ENCODE results near the gene CCNC.

Gene CCNC

DNA sequence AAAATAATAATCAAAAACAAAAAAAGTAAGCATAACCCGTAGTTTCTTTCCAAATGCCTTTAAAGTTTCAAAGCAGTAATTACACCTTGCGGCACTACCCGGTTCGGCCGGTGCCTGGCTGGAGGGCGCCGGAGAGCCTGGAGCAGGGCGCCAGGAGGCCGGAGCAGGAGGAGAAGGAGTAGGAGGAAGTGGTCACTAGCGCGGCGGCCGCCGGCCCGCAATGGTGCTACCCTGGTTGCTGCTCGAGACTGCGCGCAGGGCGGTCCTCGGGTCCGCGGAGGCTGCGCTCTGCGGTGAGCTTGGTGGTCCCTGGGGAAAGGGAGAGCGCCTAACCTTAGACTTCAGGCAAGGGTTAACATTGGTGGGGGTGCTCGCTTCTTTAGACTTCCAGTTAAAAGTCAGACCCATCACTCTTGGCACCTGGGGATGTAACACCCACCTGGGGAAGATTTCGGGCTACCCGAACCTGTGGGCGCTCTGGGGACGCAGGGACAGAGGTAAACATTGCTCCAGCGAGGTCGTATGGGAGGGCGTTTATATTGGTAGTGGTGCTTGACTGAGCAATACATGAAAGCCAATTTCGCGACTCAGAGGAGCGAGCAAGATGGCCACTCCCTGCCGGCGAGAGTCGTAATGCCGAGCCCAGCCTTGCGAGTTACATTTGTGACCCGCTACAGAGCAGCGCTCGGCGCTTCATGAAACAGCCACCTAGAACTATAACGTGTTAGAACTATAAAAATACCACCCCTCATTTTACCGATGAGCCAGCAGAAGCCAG is 47.4 kb downstream of the CCNC start:
- H3K9me3 ChIP-seq (ENCODE audit: severe bottlenecking) = no peaks in the 10 kb centered on the region
- H3K36me3 ChIP-seq (ENCODE audit: low read depth) = no peaks in the 10 kb centered on the region; the same call in 1 of the 2 replicates
- TF ChIP-seq, protein P1, sequence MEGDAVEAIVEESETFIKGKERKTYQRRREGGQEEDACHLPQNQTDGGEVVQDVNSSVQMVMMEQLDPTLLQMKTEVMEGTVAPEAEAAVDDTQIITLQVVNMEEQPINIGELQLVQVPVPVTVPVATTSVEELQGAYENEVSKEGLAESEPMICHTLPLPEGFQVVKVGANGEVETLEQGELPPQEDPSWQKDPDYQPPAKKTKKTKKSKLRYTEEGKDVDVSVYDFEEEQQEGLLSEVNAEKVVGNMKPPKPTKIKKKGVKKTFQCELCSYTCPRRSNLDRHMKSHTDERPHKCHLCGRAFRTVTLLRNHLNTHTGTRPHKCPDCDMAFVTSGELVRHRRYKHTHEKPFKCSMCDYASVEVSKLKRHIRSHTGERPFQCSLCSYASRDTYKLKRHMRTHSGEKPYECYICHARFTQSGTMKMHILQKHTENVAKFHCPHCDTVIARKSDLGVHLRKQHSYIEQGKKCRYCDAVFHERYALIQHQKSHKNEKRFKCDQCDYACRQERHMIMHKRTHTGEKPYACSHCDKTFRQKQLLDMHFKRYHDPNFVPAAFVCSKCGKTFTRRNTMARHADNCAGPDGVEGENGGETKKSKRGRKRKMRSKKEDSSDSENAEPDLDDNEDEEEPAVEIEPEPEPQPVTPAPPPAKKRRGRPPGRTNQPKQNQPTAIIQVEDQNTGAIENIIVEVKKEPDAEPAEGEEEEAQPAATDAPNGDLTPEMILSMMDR (IDR thresholded peaks at IDR 0.05; ENCODE audit: poor library complexity, severe bottlenecking) = peak; percentile 94
- DNase-seq (ENCODE audit: low spot score) = peak; percentile 85
- peak overlapping the region; percentile 64 for H3K27ac ChIP-seq (ENCODE audit: poor library complexity, severe bottlenecking)
- H3K27me3 ChIP-seq (ENCODE audit: insufficient read depth, poor library complexity, severe bottlenecking) = no peaks in the 10 kb centered on the region
- peak overlapping the region; percentile 77 for H3K4me3 ChIP-seq (ENCODE audit: severe bottlenecking)
- peak; percentile 97 for ATAC-seq (ENCODE audit: low read depth)
- no peaks in the 10 kb centered on the region for H3K4me1 ChIP-seq (ENCODE audit: insufficient read depth, poor library complexity, severe bottlenecking)

DNA sequence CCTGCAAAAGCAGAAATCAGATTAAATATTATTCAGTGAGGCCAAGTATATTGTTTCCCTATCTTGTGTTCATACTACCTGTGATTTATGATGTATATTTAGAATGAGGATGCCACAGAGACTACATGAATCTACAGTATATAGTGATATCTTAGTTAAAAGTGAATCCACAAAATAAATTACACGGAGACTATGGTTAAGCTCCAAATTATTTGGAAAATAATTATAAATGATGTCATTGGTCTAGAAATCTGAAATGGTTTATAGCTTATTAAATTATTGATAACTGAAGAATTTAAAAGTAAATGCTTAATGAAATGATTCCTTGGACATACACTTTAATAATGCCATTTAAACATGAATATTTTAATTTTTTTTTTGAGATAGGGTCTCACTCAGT is 49.0 kb downstream of the CCNC start:
- Histone ChIP-seq H3K4me1 (ENCODE audit: insufficient read depth, poor library complexity, severe bottlenecking) (no peaks in the 10 kb centered on the region), H3K4me3 (ENCODE audit: severe bottlenecking) (no peak overlapping the region), H3K36me3 (ENCODE audit: low read depth) (no peaks in the 10 kb centered on the region; the same call in 1 of the 2 replicates), H3K9me3 (ENCODE audit: severe bottlenecking) (no peaks in the 10 kb centered on the region), H3K27me3 (ENCODE audit: insufficient read depth, poor library complexity, severe bottlenecking) (no peaks in the 10 kb centered on the region), H3K27ac (ENCODE audit: poor library complexity, severe bottlenecking) (no peak overlapping the region)
- ATAC-seq (ENCODE audit: low read depth) (no peak), DNase-seq (ENCODE audit: low spot score) (no peak)
- TF ChIP-seq, protein P1 (IDR thresholded peaks at IDR 0.05; ENCODE audit: poor library complexity, severe bottlenecking) = no peak

DNA sequence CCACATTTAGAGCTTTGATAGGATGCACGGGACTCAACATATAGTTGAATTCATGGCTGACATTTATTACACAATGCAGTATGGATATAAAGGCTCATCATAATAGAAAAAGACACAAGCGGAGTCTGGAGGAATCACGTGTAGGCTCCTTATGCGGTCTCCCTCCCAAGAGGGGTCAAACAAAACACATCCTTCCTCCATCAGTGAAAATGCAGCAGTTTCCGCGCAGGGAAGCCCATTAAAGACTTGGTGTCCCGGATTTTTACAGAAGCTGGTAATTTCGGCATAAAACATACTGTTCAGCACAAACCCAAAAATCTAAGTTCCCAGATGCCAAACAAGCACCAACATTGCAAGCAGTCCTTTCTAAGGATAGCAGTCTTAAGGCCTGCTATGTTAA is 54.4 kb downstream of the CCNC start:
- H3K4me3 ChIP-seq (ENCODE audit: severe bottlenecking) = peak overlapping the region; percentile 74
- no peak for ATAC-seq (ENCODE audit: low read depth)
- TF ChIP-seq, protein P1 (IDR thresholded peaks at IDR 0.05; ENCODE audit: poor library complexity, severe bottlenecking) = no peak
- H3K36me3 ChIP-seq (ENCODE audit: low read depth) = peaks cover 2% of the 10 kb centered on the region
- H3K9me3 ChIP-seq (ENCODE audit: severe bottlenecking) = no peaks in the 10 kb centered on the region
- no peaks in the 10 kb centered on the region for H3K27me3 ChIP-seq (ENCODE audit: insufficient read depth, poor library complexity, severe bottlenecking)
- DNase-seq (ENCODE audit: low spot score) = no peak
- H3K4me1 ChIP-seq (ENCODE audit: insufficient read depth, poor library complexity, severe bottlenecking) = peaks cover 11% of the 10 kb centered on the region
- H3K27ac ChIP-seq (ENCODE audit: poor library complexity, severe bottlenecking) = no peak overlapping the region

DNA sequence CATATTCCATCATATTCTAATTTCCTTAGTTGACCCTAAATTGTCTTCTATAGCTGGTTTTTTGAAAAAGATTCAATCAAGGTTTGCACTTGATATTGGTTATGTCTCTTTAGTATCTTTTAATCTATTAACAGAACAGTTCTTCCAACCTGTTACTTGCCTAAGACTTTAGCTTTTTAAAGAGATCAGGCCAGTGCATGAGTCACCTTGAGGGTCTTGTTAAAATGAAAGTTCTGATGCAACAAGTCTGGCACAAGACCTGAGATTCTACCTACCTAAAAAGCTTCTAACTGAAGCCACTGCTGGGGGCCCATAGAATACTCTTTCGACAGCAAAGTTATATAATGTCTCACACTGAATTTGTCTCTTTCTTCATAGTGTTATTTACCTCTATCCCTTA is 56.4 kb downstream of the CCNC start:
- DNase-seq (ENCODE audit: low spot score) (no peak), ATAC-seq (ENCODE audit: low read depth) (no peak)
- H3K27me3 ChIP-seq (ENCODE audit: insufficient read depth, poor library complexity, severe bottlenecking) = no peaks in the 10 kb centered on the region
- no peak overlapping the region for H3K27ac ChIP-seq (ENCODE audit: poor library complexity, severe bottlenecking)
- peaks cover 11% of the 10 kb centered on the region for H3K4me1 ChIP-seq (ENCODE audit: insufficient read depth, poor library complexity, severe bottlenecking)
- H3K4me3 ChIP-seq (ENCODE audit: severe bottlenecking) = no peak overlapping the region
- TF ChIP-seq, protein P1 (IDR thresholded peaks at IDR 0.05; ENCODE audit: poor library complexity, severe bottlenecking) = no peak
- H3K36me3 ChIP-seq (ENCODE audit: low read depth) = peaks cover 16% of the 10 kb centered on the region
- no peaks in the 10 kb centered on the region for H3K9me3 ChIP-seq (ENCODE audit: severe bottlenecking)

DNA sequence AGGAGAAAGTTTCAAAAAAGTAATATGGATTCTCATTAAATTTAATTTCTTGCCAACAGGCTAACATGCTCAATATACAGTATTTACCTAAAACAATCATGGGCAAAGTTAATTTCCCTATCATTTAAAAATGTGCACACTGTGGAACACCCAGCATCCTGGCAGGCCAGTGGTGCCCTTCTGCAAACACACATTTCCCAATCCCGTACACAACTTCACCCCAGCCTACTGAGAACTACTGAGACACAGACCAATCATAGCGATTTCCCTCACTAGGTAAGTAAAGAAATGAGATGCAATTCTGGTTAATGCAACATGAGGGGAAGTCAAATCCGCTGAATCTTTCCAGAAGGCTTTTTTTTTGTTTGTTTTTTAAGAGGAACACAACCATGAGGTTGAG is 60.8 kb downstream of the CCNC start:
- Histone ChIP-seq H3K9me3 (ENCODE audit: severe bottlenecking) (no peaks in the 10 kb centered on the region), H3K27me3 (ENCODE audit: insufficient read depth, poor library complexity, severe bottlenecking) (no peaks in the 10 kb centered on the region), H3K27ac (ENCODE audit: poor library complexity, severe bottlenecking) (no peak overlapping the region), H3K4me1 (ENCODE audit: insufficient read depth, poor library complexity, severe bottlenecking) (peaks cover 3% of the 10 kb centered on the region), H3K4me3 (ENCODE audit: severe bottlenecking) (no peak overlapping the region), H3K36me3 (ENCODE audit: low read depth) (peaks cover 42% of the 10 kb centered on the region)
- DNase-seq (ENCODE audit: low spot score) (no peak), ATAC-seq (ENCODE audit: low read depth) (no peak)
- TF ChIP-seq, protein P1 (IDR thresholded peaks at IDR 0.05; ENCODE audit: poor library complexity, severe bottlenecking) = no peak
